Measurements from ENCODE around the gene TMBIM4. TPM values are rescaled to one million over a fixed set of nuclear protein-coding genes. Genes with fewer than 3 reads are reported as not detected.

The TMBIM4 gene
- total and polyA plus RNA-seq, 7 donors = 77.2 to 200 (median 156) TPM

- Histone ChIP-seq H3K4me3 (no peak overlapping the region), H3K27ac (no peak overlapping the region), H3K27me3 (no peaks in the 10 kb centered on the region), H3K9me3 (no peaks in the 10 kb centered on the region), H3K36me3 (no peaks in the 10 kb centered on the region), H3K4me1 (no peaks in the 10 kb centered on the region)
- intact Hi-C loops (cut with DNase I) = loop anchor here (5.0 kb wide), 1 partner anchor 1217 kb away; no protein-coding TSS in a partner anchor
- no peak for TF ChIP-seq EP300 (IDR thresholded peaks at IDR 0.05)
- no peak for TF ChIP-seq POLR2A (IDR thresholded peaks at IDR 0.05)
- no peak for TF ChIP-seq CTCF (IDR thresholded peaks at IDR 0.05)
- no peak for TF ChIP-seq POLR2AphosphoS5 (IDR thresholded peaks at IDR 0.05)
- no peak for DNase-seq
- WGBS, 2 donors = 75 to 81% methylated on average over 4 of the region's 4 CpGs
Measured at GRCh38 chr12:66109056-66109455, 60.7 kb downstream of the TMBIM4 start.

DNA sequence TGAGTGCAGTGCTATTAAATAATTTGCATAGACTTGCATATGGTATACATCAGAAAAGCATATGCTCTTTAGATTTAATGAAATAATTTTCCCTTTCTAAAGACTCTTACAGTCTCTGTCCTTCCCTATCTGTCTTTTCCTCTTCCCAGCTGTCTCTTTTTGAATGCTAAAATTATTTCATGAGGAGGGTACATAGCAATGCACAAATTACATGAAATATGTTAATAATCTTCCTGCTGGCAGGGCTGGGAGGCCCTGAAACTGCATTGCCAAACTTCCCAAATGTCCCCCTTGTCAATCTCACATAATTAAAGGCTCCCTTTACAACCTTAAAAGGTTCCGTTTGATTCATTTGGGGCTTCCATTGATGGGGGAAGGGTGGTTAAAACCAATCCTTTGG, 61.4 kb downstream of the TMBIM4 start:
- DNase-seq = no peak
- WGBS, 2 donors = 92 to 94% methylated on average over 1 of the region's 1 CpG
- Histone ChIP-seq H3K4me3 (no peak overlapping the region), H3K27ac (no peak overlapping the region), H3K4me1 (no peaks in the 10 kb centered on the region), H3K36me3 (no peaks in the 10 kb centered on the region), H3K27me3 (no peaks in the 10 kb centered on the region), H3K9me3 (no peaks in the 10 kb centered on the region)
- intact Hi-C loops (cut with DNase I) = loop anchor here (5.0 kb wide), 1 partner anchor 1216 kb away; no protein-coding TSS in a partner anchor
- TF ChIP-seq POLR2AphosphoS5 (IDR thresholded peaks at IDR 0.05) = no peak
- TF ChIP-seq EP300 (IDR thresholded peaks at IDR 0.05) = no peak
- no peak for TF ChIP-seq POLR2A (IDR thresholded peaks at IDR 0.05)
- no peak for TF ChIP-seq CTCF (IDR thresholded peaks at IDR 0.05)

GRCh38 chr12:66107451-66107915, 62.3 kb downstream of the TMBIM4 start:
- intact Hi-C loops (cut with DNase I) = loop anchor here (5.0 kb wide), 1 partner anchor 1215 kb away; no protein-coding TSS in a partner anchor
- H3K4me3 ChIP-seq = no peak overlapping the region
- 31 to 35% methylated on average over 9 of the region's 9 CpGs for WGBS, 2 donors

GRCh38 chr12:66103016-66103913, 66.5 kb downstream of the TMBIM4 start:
- no peaks in the 10 kb centered on the region for H3K4me1 ChIP-seq
- intact Hi-C loops (cut with DNase I) = no loop called here
- 91 to 92% methylated on average over 3 of the region's 3 CpGs for WGBS, 2 donors
- H3K4me3 ChIP-seq = no peak overlapping the region
- no peak for TF ChIP-seq EP300 (IDR thresholded peaks at IDR 0.05)
- TF ChIP-seq POLR2A (IDR thresholded peaks at IDR 0.05) = no peak
- TF ChIP-seq CTCF (IDR thresholded peaks at IDR 0.05) = no peak
- TF ChIP-seq POLR2AphosphoS5 (IDR thresholded peaks at IDR 0.05) = no peak
- no peak for DNase-seq
- H3K27ac ChIP-seq = no peak overlapping the region
- H3K9me3 ChIP-seq = peaks cover 0 to 4% (median 0%) of the 10 kb centered on the region in 4 donors
- no peaks in the 10 kb centered on the region for H3K36me3 ChIP-seq
- H3K27me3 ChIP-seq = peaks cover 0 to 4% (median 0%) of the 10 kb centered on the region in 3 donors

More at GRCh38 chr12:66107451-66107915, 62.3 kb downstream of the TMBIM4 start:
- Histone ChIP-seq H3K27me3 (no peaks in the 10 kb centered on the region), H3K27ac (no peak overlapping the region), H3K36me3 (no peaks in the 10 kb centered on the region), H3K4me1 (no peaks in the 10 kb centered on the region), H3K9me3 (no peaks in the 10 kb centered on the region)
- TF ChIP-seq CTCF (IDR thresholded peaks at IDR 0.05) (peak; percentile 54 to 83 (median 61)), POLR2AphosphoS5 (IDR thresholded peaks at IDR 0.05) (no peak)
- peak; percentile 65 for DNase-seq
